ENCODE data around the gene TBPL1. TPM values are rescaled to one million over a fixed set of nuclear protein-coding genes. Genes with fewer than 3 reads are reported as not detected.
A peak's percentile ranks its signal among the peaks of the same experiment; 100 is the strongest.

Gene TBPL1
- total and polyA plus RNA-seq, 9 of the 15 experiments (the other 6 are each of a cell fraction or from before 2014, with no cell fraction given) = 78.1 to 152 (median 107) TPM

DNA sequence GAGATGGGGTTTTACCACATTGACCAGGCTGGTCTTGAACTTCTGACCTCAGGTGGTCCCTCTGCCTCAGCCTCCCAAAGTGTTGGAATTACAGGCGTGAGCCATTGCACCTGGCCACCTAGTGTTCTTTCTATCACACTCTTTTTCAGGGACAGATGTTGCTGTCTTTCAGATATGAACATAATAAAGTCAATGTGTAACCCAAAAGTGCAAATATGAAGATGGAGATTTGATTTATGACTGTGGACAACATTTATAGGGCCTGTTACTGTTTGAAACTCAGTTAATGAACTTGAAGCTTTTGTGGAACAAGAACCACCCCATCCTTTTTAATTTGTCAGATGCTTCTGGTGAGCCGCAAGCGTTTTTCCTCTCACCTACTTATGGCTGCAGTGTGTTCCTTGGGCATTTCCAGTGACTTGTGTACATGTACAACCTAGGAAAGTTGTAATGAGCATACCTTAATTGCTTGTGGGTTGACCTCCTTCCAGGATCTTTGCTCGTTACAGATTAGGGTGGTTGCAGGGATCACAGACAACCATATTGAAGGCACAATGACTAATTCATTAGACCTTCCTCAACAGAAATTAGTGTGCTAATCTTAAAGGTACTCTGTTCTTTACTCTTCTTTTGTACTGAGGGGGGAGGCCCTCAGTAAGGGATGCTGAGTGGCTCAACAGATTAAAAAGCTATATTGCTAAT is 6.8 kb downstream of the TBPL1 start (continued):
- TF ChIP-seq AFF1 (IDR thresholded peaks at IDR 0.05; ENCODE audit: low read depth in 1 of 2, partially characterized antibody in 2 of 2) (no peak), FOXJ3 (CRISPR knock-in tag; IDR thresholded peaks at IDR 0.05) (no peak), TSHZ1 (CRISPR knock-in tag; IDR thresholded peaks at IDR 0.05) (no peak), TCFL5 (CRISPR knock-in tag; conservative IDR thresholded peaks at IDR 0.05) (no peak), SMARCC2 (IDR thresholded peaks at IDR 0.05; ENCODE audit: low read depth) (no peak; the same call in 1 of the 2 replicates), ZSCAN32 (CRISPR knock-in tag; IDR thresholded peaks at IDR 0.05) (no peak), POLR2G (IDR thresholded peaks at IDR 0.05; ENCODE audit: low read depth, low read length) (no peak), ZNF143 (CRISPR knock-in tag; IDR thresholded peaks at IDR 0.05) (no peak), ARHGAP35 (IDR thresholded peaks at IDR 0.05; ENCODE audit: partially characterized antibody) (no peak), HNRNPUL1 (IDR thresholded peaks at IDR 0.05; ENCODE audit: low read length) (no peak), RBM39 (optimal IDR thresholded peaks at IDR 0.05; ENCODE audit: low read depth, low read length) (no peak), ZFP91 (CRISPR knock-in tag; IDR thresholded peaks at IDR 0.05) (no peak), FOXK1 (CRISPR knock-in tag; IDR thresholded peaks at IDR 0.05; ENCODE audit: borderline replicate concordance) (no peak), ZNF780A (CRISPR knock-in tag; IDR thresholded peaks at IDR 0.05) (no peak), NKRF (IDR thresholded peaks at IDR 0.05; ENCODE audit: borderline replicate concordance) (no peak), TEAD4 (IDR thresholded peaks at IDR 0.05; ENCODE audit: low read length) (peak; percentile 88), TEAD4 (CRISPR knock-in tag; IDR thresholded peaks at IDR 0.05; ENCODE audit: borderline replicate concordance) (no peak)

Data from K562 (cell line).